ENCODE measurements around the gene RFPL1.

DNA sequence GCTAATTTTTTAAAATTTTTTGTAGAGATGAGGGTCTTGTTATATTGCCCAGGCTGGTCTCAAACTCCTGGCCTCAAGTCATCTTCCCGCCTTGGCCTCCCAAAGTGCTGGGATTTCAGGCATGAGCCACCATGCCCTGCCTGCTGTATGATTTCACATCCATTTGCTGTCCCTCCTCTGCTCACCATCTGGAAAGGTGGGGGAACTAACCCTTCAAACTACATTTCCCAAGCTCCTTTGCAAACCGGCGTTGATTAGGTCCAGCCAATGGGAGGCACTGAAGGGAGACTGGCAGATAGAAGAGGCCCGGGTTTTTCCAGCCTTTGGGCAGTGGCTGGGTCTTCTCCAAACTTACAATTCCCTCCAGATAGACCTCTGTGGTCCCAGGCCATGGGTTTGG is 19.3 kb downstream of the RFPL1 start:
- no peak for TF ChIP-seq ZNF878 (CRISPR knock-in tag; IDR thresholded peaks at IDR 0.05)
- no peak for TF ChIP-seq SETDB1 (CRISPR knock-in tag; IDR thresholded peaks at IDR 0.05; ENCODE audit: borderline replicate concordance)
- no peak for TF ChIP-seq CREB1 (IDR thresholded peaks at IDR 0.05)
- no peak for TF ChIP-seq CREB1 (CRISPR knock-in tag; IDR thresholded peaks at IDR 0.05)
- TF ChIP-seq, protein P1, sequence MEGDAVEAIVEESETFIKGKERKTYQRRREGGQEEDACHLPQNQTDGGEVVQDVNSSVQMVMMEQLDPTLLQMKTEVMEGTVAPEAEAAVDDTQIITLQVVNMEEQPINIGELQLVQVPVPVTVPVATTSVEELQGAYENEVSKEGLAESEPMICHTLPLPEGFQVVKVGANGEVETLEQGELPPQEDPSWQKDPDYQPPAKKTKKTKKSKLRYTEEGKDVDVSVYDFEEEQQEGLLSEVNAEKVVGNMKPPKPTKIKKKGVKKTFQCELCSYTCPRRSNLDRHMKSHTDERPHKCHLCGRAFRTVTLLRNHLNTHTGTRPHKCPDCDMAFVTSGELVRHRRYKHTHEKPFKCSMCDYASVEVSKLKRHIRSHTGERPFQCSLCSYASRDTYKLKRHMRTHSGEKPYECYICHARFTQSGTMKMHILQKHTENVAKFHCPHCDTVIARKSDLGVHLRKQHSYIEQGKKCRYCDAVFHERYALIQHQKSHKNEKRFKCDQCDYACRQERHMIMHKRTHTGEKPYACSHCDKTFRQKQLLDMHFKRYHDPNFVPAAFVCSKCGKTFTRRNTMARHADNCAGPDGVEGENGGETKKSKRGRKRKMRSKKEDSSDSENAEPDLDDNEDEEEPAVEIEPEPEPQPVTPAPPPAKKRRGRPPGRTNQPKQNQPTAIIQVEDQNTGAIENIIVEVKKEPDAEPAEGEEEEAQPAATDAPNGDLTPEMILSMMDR (CRISPR knock-in tag; IDR thresholded peaks at IDR 0.05) = no peak
- no peak for TF ChIP-seq EEA1 (CRISPR knock-in tag; IDR thresholded peaks at IDR 0.05; ENCODE audit: borderline replicate concordance)
- TF ChIP-seq ZBED4 (CRISPR knock-in tag; IDR thresholded peaks at IDR 0.05; ENCODE audit: borderline replicate concordance) = no peak
- no peak for TF ChIP-seq RAD21 (CRISPR knock-in tag; IDR thresholded peaks at IDR 0.05)
